ELR (cell line): Measurements from ENCODE around the gene RIBC2.

Experiments
- DNase-seq: peaks from one replicate; pipeline ENCODE4 v3.0.0-alpha.2; 2015; ENCODE audit warnings: low read depth

The RIBC2 gene

GRCh38 chr22:45473626-45474237 lies 60.2 kb downstream of the RIBC2 start:
- no peak for DNase-seq

DNA sequence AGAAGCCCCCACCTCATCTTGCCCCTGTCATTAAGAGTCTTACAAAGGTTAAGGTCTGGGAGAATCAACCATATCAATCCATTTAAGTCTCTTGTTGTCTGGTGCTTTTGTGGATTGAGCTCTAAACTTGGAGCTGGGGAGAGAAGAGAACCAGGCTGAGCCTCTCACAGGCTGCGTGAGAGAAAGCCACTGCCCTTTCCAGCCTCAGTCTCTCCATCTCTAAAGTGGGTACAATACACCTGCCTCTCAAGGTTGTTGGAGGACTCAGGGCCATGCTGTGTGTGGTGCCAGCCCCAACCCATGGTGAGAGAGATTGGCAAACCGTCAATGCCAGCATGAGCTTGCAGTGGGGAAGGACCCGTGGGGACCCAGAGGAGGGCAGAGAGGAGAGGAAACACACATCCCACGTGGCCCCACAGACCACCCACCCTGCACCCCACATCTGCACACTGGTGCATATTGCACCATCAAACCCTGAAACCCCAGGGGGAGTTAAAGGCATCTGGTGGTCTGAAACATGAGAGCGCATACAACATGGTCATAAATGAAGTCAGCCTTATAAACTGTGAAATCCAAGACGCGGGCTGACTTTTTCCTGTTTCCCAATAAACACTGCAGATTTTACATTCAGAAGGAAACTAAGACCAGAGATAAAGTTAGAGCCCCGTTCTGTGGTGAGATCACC lies 61.7 kb downstream of the RIBC2 start:
- no peak for DNase-seq

GRCh38 chr22:45475851-45476514 lies 62.5 kb downstream of the RIBC2 start:
- no peak for DNase-seq

- DNase-seq = no peak
Observed at GRCh38 chr22:45476814-45477213, 63.3 kb downstream of the RIBC2 start.

- no peak for DNase-seq
Observed at GRCh38 chr22:45477366-45478107, 64.0 kb downstream of the RIBC2 start.

DNA sequence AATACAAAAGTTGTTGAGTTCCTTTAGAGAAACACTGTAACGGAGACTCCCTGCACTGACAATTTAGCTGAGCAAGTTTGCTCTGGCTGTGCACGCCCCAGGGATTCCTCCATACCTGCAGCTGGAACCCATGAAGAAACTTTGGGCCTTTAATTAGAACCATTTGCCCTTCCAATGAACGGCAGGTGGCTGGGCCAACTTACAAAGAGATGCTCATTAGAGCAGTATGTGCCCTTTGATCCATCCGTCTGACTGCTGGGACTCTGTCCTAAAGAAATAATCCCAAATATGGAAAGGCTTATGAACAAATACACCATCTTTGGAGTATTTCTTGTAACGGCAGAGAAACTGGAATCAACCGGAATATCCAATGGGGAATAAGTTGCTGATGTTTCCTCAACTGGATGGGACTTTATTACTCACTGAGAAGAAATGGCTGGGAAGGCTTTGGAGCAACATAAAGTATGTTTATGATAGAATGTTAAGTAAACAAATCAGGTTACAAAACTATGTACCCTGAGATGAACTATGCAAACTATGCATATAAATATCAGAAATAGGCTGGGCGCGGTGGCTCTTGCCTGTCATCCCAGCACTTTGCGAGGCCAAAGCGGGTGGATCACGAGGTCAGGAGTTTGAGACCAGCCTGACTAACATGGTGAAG lies 64.7 kb downstream of the RIBC2 start:
- peak; percentile 73 for DNase-seq

GRCh38 chr22:45480717-45481116 lies 67.2 kb downstream of the RIBC2 start:
- DNase-seq = no peak

DNA sequence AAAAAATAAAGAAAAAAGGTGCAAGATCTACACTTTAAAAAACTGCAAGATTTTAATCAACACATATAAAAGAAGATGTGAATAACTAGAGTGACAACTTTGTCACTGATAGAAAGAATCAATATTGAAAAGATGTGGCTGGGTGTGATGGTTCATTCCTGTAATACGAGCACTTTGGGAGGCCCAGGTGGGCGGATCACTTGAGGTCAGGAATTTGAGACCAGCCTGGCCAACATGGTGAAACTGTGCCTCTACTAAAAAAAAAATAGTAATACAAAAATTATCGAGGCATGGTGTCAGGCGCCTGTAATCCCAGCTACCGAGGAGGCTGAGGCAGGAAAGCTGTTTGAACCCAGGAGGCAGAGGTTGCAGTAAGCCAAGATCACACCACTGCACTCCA lies 68.2 kb downstream of the RIBC2 start:
- DNase-seq = no peak
